Calu3 (cell line): ENCODE results near the gene ZC2HC1C. TPM values are rescaled to one million over a fixed set of nuclear protein-coding genes. Genes with fewer than 3 reads are reported as not detected.
A peak's percentile ranks its signal among the peaks of the same experiment; 100 is the strongest.

Experiments used
- BruUV-seq: library from RNA; stranded (reverse); fragments of 400-500 nt; replicated peaks from 2 replicates; lab custom pipeline; 2021; lab: Mats Ljungman, UMichigan
- CTCF ChIA-PET: fragments of 300-600 bp; sonication (Branson Sonifier 250); formaldehyde crosslinking; loops from one replicate; lab custom pipeline; 2022; ENCODE audit warnings: antibody characterized with exemption; lab: Charles Lee
- DNase-seq: peaks from one replicate; pipeline ENCODE4 v3.0.0; 2022
- H3K27ac Mint-ChIP-seq: one replicate; pipeline ENCODE4 v1.8.0; 2022; ENCODE audit warnings: mixed read lengths; ENCODE audit not compliant: unreplicated experiment
- H3K27me3 Mint-ChIP-seq: one replicate; pipeline ENCODE4 v1.8.0; 2022; ENCODE audit warnings: mixed read lengths; ENCODE audit not compliant: unreplicated experiment
- H3K36me3 Mint-ChIP-seq: one replicate; pipeline ENCODE4 v1.8.0; 2022; ENCODE audit warnings: mild to moderate bottlenecking, moderate library complexity, mixed read lengths; ENCODE audit not compliant: insufficient read depth, unreplicated experiment
- H3K4me1 Mint-ChIP-seq: one replicate; pipeline ENCODE4 v1.8.0; 2022; ENCODE audit warnings: mild to moderate bottlenecking, low read depth, mixed read lengths; ENCODE audit not compliant: unreplicated experiment
- H3K4me3 Mint-ChIP-seq: one replicate; pipeline ENCODE4 v1.8.0; 2022; ENCODE audit warnings: mild to moderate bottlenecking, low read depth, moderate library complexity, mixed read lengths; ENCODE audit not compliant: unreplicated experiment
- H3K9me3 Mint-ChIP-seq: one replicate; pipeline ENCODE4 v1.8.0; 2022; ENCODE audit warnings: low read depth, mixed read lengths; ENCODE audit not compliant: unreplicated experiment
- CTCF ChIP-seq: fragments of 200-600 bp; IDR thresholded peaks from one replicate; pipeline ENCODE4 v1.8.0; 2022; ENCODE audit warnings: antibody characterized with exemption; ENCODE audit not compliant: unreplicated experiment
- intact Hi-C: fragments of 100-400 bp; cut with micrococcal nuclease; formaldehyde crosslinking; loops from one replicate; pipeline ENCODE4 v1.10.0; 2022; ENCODE audit not compliant: unreplicated experiment
- total RNA-seq: library from RNA; stranded (reverse); gene quantifications from 2 replicates; pipeline ENCODE4 v1.2.3, GENCODE V29; 2022

The ZC2HC1C gene
- total RNA-seq, 1 experiment from 2014 or later: 5.1 TPM

GRCh38 chr14:75048101-75048500 lies 21.3 kb upstream of the ZC2HC1C start:
- Mint-ChIP-seq H3K36me3 (peaks cover 31% of the 10 kb centered on the region), H3K27ac (no peak overlapping the region), H3K4me3 (no peak overlapping the region), H3K9me3 (no peaks in the 10 kb centered on the region), H3K4me1 (peaks cover 31% of the 10 kb centered on the region), H3K27me3 (no peaks in the 10 kb centered on the region)
- BruUV-seq: no TSS peak
- intact Hi-C loops: no loop called here
- no peak for TF ChIP-seq CTCF
- CTCF ChIA-PET: no interaction called here
- no peak for DNase-seq

- peaks cover 26% of the 10 kb centered on the region for H3K4me1 Mint-ChIP-seq
These were observed 20.3 kb upstream of the ZC2HC1C start for GRCh38 chr14:75049136-75049535.

GRCh38 chr14:75049731-75050201 lies 19.7 kb upstream of the ZC2HC1C start:
- Mint-ChIP-seq H3K27ac (no peak overlapping the region), H3K9me3 (no peaks in the 10 kb centered on the region), H3K4me1 (peaks cover 20% of the 10 kb centered on the region), H3K4me3 (peak overlapping the region; percentile 80), H3K36me3 (peaks cover 31% of the 10 kb centered on the region), H3K27me3 (no peaks in the 10 kb centered on the region)
- CTCF ChIA-PET: no interaction called here
- no peak for DNase-seq
- intact Hi-C loops: no loop called here
- TF ChIP-seq CTCF: no peak
- TSS peak; percentile 26 for BruUV-seq

More at GRCh38 chr14:75049136-75049535, 20.3 kb upstream of the ZC2HC1C start:
- CTCF ChIA-PET: no interaction called here
- Mint-ChIP-seq H3K36me3 (peaks cover 31% of the 10 kb centered on the region), H3K27ac (no peak overlapping the region), H3K27me3 (no peaks in the 10 kb centered on the region), H3K4me3 (no peak overlapping the region), H3K9me3 (no peaks in the 10 kb centered on the region)
- intact Hi-C loops: no loop called here
- TF ChIP-seq CTCF: no peak
- BruUV-seq: no TSS peak
- no peak for DNase-seq

- no TSS peak for BruUV-seq
- peak within 1 kb of the TSS; percentile 88 for H3K27ac Mint-ChIP-seq
- intact Hi-C loops: no loop called here
These were observed 18.4 kb upstream of the ZC2HC1C start, which contains the start of gene MLH3 for GRCh38 chr14:75050852-75051555. Gene MLH3, minus strand, starts transcription at chr14:75051467. Its CDS starts 1,812 bp downstream, at chr14:75049655.

More at GRCh38 chr14:75050852-75051555, 18.4 kb upstream of the ZC2HC1C start, which contains the start of gene MLH3:
- Mint-ChIP-seq H3K4me3 (peak within 1 kb of the TSS; percentile 80), H3K27me3 (no peaks in the 10 kb centered on the region), H3K36me3 (peaks cover 26% of the 10 kb centered on the region), H3K9me3 (no peaks in the 10 kb centered on the region), H3K4me1 (peaks cover 10% of the 10 kb centered on the region)
- peak; percentile 85 for DNase-seq
- CTCF ChIA-PET: interaction anchor here (0.6 kb wide), 1 partner anchor 158 kb away, joined by 5 read pairs; no protein-coding TSS in a partner anchor
- no peak for TF ChIP-seq CTCF
